Fibroblast of peridontal ligament (primary cell): ENCODE measurements around the gene SRSF1.

Experiments
- DNase-seq: peaks from one replicate; pipeline ENCODE4 v3.0.0-alpha.2; 2010; ENCODE audit errors: extremely low read depth

The SRSF1 gene

GRCh38 chr17:58019039-58019438, 12.0 kb upstream of the SRSF1 start:
- no peak for DNase-seq

- no peak for DNase-seq
Measured at GRCh38 chr17:58010067-58010799, 3.2 kb upstream of the SRSF1 start.

GRCh38 chr17:58007781-58008706, 998 bp upstream of the SRSF1 start:
- DNase-seq = no peak

GRCh38 chr17:58006560-58006923, 504 bp downstream of the SRSF1 start:
- DNase-seq = peak; percentile 72

GRCh38 chr17:58005728-58006559, 1.1 kb downstream of the SRSF1 start:
- DNase-seq = no peak

- DNase-seq = no peak
Measured at GRCh38 chr17:58005031-58005727, 1.9 kb downstream of the SRSF1 start.

GRCh38 chr17:58004060-58004459, 3.0 kb downstream of the SRSF1 start:
- no peak for DNase-seq

- no peak for DNase-seq
Measured at GRCh38 chr17:58002973-58003372, 4.1 kb downstream of the SRSF1 start.

- DNase-seq = no peak
Measured at GRCh38 chr17:58002154-58002948, 4.7 kb downstream of the SRSF1 start.

- DNase-seq = no peak
Measured at GRCh38 chr17:58001461-58002124, 5.5 kb downstream of the SRSF1 start.

- DNase-seq = peak; percentile 91
Measured at GRCh38 chr17:57999496-58000017, 7.5 kb downstream of the SRSF1 start.

- DNase-seq = no peak
Measured at GRCh38 chr17:57999010-57999495, 8.0 kb downstream of the SRSF1 start.

- no peak for DNase-seq
Measured at GRCh38 chr17:57997085-57997809, 9.8 kb downstream of the SRSF1 start.

- peak; percentile 88 for DNase-seq
Measured at GRCh38 chr17:57995076-57995956, 11.7 kb downstream of the SRSF1 start.

GRCh38 chr17:57994436-57994835, 12.6 kb downstream of the SRSF1 start:
- DNase-seq = peak; percentile 48

GRCh38 chr17:57993471-57994365, 13.3 kb downstream of the SRSF1 start:
- DNase-seq = no peak

- DNase-seq = no peak
Measured at GRCh38 chr17:57991537-57991936, 15.5 kb downstream of the SRSF1 start.
